Activated T-helper 9 cell treated with anti-CD3 and anti-CD28 coated beads, Interleukin-2, amount 50 U/mL, for 16 hours (primary cell): Measurements from ENCODE around the gene CNNM4.

ENCODE experiments used
- DNase-seq: peaks from one replicate; pipeline ENCODE4 v3.0.0-alpha.2; 2020; ENCODE audit warnings: low read depth

The CNNM4 gene

GRCh38 chr2:96759548-96759947 lies 1.2 kb upstream of the CNNM4 start:
- DNase-seq, result no peak

GRCh38 chr2:96760986-96761832 lies 507 bp downstream of the CNNM4 start:
- no peak for DNase-seq

GRCh38 chr2:96762529-96763311 lies 2.0 kb downstream of the CNNM4 start:
- no peak for DNase-seq

GRCh38 chr2:96763511-96764252 lies 3.0 kb downstream of the CNNM4 start:
- DNase-seq, result no peak

GRCh38 chr2:96764253-96764637 lies 3.5 kb downstream of the CNNM4 start:
- DNase-seq, result no peak

- no peak for DNase-seq
Measured at GRCh38 chr2:96767135-96767871, 6.6 kb downstream of the CNNM4 start.

GRCh38 chr2:96768083-96768561 lies 7.4 kb downstream of the CNNM4 start:
- DNase-seq, result no peak

GRCh38 chr2:96769814-96770213 lies 9.1 kb downstream of the CNNM4 start:
- DNase-seq, result no peak

- DNase-seq, result no peak
Measured at GRCh38 chr2:96770442-96771202, 9.9 kb downstream of the CNNM4 start.

GRCh38 chr2:96771796-96772618 lies 11.3 kb downstream of the CNNM4 start:
- DNase-seq, result no peak

- DNase-seq, result no peak
Measured at GRCh38 chr2:96772903-96773671, 12.4 kb downstream of the CNNM4 start.

- DNase-seq, result peak; percentile 16
Measured at GRCh38 chr2:96773922-96774321, 13.2 kb downstream of the CNNM4 start.

GRCh38 chr2:96775160-96775559 lies 14.5 kb downstream of the CNNM4 start:
- DNase-seq, result no peak

- no peak for DNase-seq
Measured at GRCh38 chr2:96783388-96783787, 22.7 kb downstream of the CNNM4 start.

GRCh38 chr2:96787411-96787810 lies 26.7 kb downstream of the CNNM4 start:
- no peak for DNase-seq

GRCh38 chr2:96788442-96789244 lies 27.9 kb downstream of the CNNM4 start:
- no peak for DNase-seq

- no peak for DNase-seq
Measured at GRCh38 chr2:96789245-96789617, 28.5 kb downstream of the CNNM4 start.
